PFSK-1 (cell line): ENCODE data around the gene PARD3B.

ENCODE experiments used
- FOXP2 ChIP-seq: optimal IDR thresholded peaks from 2 replicates; pipeline ENCODE3; 2011; ENCODE audit warnings: borderline replicate concordance, control low read depth, inconsistent platforms; ENCODE audit not compliant: insufficient read depth; ENCODE audit errors: extremely low read length, extremely low read depth
- POLR2AphosphoS5 ChIP-seq: IDR thresholded peaks from 2 replicates; pipeline ENCODE4 v1.6.1; 2012; ENCODE audit warnings: low read depth, mild to moderate bottlenecking, control low read depth, low read length, moderate library complexity
- SIN3A ChIP-seq: IDR thresholded peaks from 2 replicates; pipeline ENCODE4 v1.6.1; 2012; ENCODE audit warnings: mild to moderate bottlenecking, low read length, moderate library complexity, borderline replicate concordance; ENCODE audit not compliant: insufficient read depth
- TAF1 ChIP-seq: IDR thresholded peaks from 2 replicates; pipeline ENCODE4 v1.6.1; 2012; ENCODE audit warnings: low read length, control low read depth, borderline replicate concordance; ENCODE audit not compliant: insufficient read depth
- TF ChIP-seq, protein P1 (sequence below), 2 experiments: IDR thresholded peaks; 2 replicates each; pipeline versions ENCODE4 v1.6.1 to v1.8.0; 2011 to 2012; ENCODE audit warnings: low read depth in 2 of 2, low read length in 2 of 2, control low read depth in 1 of 2, inconsistent platforms in 1 of 2, mild to moderate bottlenecking in 1 of 2, moderate library complexity in 1 of 2; ENCODE audit not compliant: insufficient read depth in 1 of 2

The PARD3B gene

DNA sequence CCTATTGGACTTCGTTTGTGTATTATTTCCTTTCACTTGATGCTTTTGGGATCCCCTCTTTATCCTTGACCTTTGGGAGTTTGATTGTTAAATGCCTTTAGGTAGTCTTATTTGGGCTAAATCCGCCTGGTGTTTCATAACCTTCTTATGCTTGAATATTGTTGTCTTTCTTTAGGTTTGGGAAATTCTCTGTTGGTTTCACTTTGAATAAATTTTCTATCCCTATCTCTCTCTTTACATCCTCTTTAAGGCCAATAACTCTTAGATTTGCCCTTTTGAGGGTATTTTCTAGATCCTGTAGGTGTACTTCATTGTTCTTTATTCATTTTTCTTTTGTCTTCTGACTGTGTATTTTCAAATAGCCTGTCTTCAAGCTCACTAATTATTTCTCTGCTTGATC is 354.7 kb downstream of the PARD3B start:
- TF ChIP-seq, protein P1, sequence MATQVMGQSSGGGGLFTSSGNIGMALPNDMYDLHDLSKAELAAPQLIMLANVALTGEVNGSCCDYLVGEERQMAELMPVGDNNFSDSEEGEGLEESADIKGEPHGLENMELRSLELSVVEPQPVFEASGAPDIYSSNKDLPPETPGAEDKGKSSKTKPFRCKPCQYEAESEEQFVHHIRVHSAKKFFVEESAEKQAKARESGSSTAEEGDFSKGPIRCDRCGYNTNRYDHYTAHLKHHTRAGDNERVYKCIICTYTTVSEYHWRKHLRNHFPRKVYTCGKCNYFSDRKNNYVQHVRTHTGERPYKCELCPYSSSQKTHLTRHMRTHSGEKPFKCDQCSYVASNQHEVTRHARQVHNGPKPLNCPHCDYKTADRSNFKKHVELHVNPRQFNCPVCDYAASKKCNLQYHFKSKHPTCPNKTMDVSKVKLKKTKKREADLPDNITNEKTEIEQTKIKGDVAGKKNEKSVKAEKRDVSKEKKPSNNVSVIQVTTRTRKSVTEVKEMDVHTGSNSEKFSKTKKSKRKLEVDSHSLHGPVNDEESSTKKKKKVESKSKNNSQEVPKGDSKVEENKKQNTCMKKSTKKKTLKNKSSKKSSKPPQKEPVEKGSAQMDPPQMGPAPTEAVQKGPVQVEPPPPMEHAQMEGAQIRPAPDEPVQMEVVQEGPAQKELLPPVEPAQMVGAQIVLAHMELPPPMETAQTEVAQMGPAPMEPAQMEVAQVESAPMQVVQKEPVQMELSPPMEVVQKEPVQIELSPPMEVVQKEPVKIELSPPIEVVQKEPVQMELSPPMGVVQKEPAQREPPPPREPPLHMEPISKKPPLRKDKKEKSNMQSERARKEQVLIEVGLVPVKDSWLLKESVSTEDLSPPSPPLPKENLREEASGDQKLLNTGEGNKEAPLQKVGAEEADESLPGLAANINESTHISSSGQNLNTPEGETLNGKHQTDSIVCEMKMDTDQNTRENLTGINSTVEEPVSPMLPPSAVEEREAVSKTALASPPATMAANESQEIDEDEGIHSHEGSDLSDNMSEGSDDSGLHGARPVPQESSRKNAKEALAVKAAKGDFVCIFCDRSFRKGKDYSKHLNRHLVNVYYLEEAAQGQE (IDR thresholded peaks at IDR 0.05; ENCODE audit: insufficient read depth in 1 of 2, low read depth in 2 of 2, low read length in 2 of 2): no peak
- no peak for TF ChIP-seq SIN3A
- TF ChIP-seq TAF1: no peak
- no peak for TF ChIP-seq FOXP2
- TF ChIP-seq POLR2AphosphoS5: no peak

DNA sequence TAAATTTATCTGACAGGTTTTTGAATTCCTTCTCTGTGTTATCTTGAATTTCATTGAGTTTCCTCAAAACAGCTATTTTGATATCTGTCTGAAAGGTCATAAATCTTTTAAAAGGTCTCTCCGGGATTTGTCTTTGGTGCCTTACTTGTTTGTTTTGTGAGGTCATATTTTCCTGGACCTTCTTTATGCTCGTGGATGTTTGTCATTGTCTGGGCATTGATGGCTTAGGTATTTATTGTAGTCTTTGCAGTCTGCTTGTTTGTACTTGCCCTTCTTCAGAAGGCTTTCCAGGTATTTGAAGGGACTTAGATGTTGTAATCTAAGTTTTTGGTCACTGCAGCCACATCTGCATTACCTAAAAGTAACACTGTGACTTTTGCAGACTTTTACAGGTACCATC is 355.2 kb downstream of the PARD3B start:
- TF ChIP-seq TAF1: no peak

DNA sequence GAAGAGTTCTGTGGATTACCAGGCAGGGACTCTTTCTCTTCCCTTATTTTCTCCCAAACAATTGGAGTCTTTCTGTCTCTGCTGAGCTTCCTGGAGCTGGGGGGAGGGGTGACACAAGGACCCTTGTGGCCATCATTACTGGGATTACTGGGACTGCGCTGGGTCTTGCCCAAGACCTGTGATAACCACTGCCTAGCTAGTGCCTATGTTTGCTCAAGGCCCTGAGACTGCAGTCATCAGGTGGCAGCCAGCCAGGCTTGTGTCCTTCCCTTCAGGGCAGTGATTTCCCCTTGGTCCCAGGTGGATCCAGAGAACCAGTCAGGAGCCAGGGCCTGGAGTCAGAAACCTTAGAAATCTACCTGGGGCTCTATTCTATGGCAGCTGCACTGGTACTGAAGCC is 355.6 kb downstream of the PARD3B start:
- TF ChIP-seq, protein P1 (IDR thresholded peaks at IDR 0.05; ENCODE audit: insufficient read depth in 1 of 2, low read depth in 2 of 2, low read length in 2 of 2): no peak
- TF ChIP-seq POLR2AphosphoS5 (no peak), FOXP2 (no peak), SIN3A (no peak), TAF1 (no peak)

DNA sequence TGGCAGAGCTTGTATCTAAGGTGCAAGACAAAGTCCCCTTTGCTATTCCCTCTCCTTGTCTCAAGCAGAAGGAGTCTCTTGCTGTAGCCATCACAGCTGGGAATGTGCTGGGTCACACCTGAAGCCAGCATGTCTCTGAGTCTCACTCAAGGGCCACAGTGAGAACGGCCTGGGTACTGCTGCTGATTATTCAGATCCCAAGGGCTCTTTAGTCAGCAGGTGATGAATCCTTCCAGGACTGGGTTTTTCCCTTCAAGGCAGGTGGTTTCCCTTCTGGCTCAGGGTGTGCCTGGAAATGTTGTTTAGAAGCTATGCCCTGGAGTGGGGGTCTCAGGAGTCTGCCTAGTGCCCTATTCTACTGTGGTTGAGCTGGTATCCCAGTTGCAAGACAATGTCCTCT is 356.3 kb downstream of the PARD3B start:
- TF ChIP-seq, protein P1 (IDR thresholded peaks at IDR 0.05; ENCODE audit: insufficient read depth in 1 of 2, low read depth in 2 of 2, low read length in 2 of 2): no peak
- TF ChIP-seq POLR2AphosphoS5 (no peak), FOXP2 (no peak), TAF1 (no peak)

DNA sequence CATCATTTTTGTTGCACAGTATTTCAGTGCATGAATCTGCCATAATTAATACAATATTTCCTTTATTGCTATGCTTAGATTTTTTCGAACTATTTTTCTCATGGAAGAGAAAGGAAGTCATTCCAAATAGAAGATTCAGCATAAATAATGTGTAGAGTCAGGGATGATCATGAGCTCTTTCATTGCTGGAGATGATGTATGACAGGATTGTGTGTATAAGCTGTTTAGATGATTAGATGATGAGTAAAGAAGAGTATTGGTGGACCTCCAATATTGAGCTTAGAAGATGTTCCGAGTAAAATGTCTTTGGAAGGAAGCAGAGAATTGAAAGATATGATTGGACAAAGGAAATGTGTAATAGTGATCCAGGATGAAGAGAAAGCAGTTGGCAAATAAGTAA is 364.5 kb downstream of the PARD3B start:
- TF ChIP-seq, protein P1 (IDR thresholded peaks at IDR 0.05; ENCODE audit: insufficient read depth in 1 of 2, low read depth in 2 of 2, low read length in 2 of 2): no peak
- TF ChIP-seq POLR2AphosphoS5 (no peak), FOXP2 (no peak), SIN3A (no peak), TAF1 (no peak)

DNA sequence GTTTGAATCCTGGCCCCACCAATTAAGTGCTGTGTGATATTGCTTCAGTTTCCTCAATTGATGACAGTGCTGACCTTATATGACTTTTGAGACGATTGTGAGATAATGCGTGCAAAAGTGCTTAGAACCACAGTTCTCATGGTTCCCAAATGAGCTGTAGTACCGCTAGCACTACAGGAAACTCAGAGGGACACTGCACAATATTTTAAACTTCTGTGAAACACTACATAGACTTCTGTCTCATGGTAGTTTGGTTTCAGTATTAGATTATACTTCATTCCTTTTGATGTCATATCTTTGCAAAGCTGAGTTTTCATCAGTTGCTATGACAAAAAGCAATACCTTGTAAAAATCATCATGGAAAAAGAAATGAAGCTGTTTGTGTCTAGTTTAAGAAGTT is 368.0 kb downstream of the PARD3B start:
- TF ChIP-seq, protein P1 (IDR thresholded peaks at IDR 0.05; ENCODE audit: insufficient read depth in 1 of 2, low read depth in 2 of 2, low read length in 2 of 2): no peak
- TF ChIP-seq POLR2AphosphoS5: no peak
- no peak for TF ChIP-seq FOXP2
- TF ChIP-seq TAF1: no peak
- TF ChIP-seq SIN3A: no peak
